DND-41 (cell line): ENCODE results near the gene ERC2.

Experiments
- ATAC-seq: fragments of 200-7000 bp; cut with Tn5 transposase; 3 replicates; pipeline ENCODE4 v1.9.1; 2021; ENCODE audit warnings: low read depth; ENCODE audit not compliant: insufficient read depth
- DNase-seq: peaks from one replicate; pipeline ENCODE4 v3.0.0-alpha.2; 2020
- H2AFZ ChIP-seq: 2 replicates; pipeline ENCODE4 v1.6.0; 2012; ENCODE audit warnings: low read depth, low read length
- H3K27ac ChIP-seq: 2 replicates; pipeline ENCODE4 v1.5.1; 2012; ENCODE audit warnings: low read length, inconsistent platforms
- H3K27me3 ChIP-seq: fragments of 200-600 bp; sonication (generic); 2 replicates; pipeline ENCODE4 v1.6.0; 2012; ENCODE audit warnings: low read length, mild to moderate bottlenecking, inconsistent platforms; ENCODE audit not compliant: insufficient read depth, poor library complexity
- H3K36me3 ChIP-seq: 2 replicates; pipeline ENCODE4 v1.5.1; 2012; ENCODE audit warnings: low read length, inconsistent platforms; ENCODE audit not compliant: insufficient read depth
- H3K4me1 ChIP-seq: 2 replicates; pipeline ENCODE4 v1.5.1; 2012; ENCODE audit warnings: mild to moderate bottlenecking, low read length; ENCODE audit not compliant: insufficient read depth
- H3K4me2 ChIP-seq: 2 replicates; pipeline ENCODE4 v1.6.0; 2012; ENCODE audit warnings: mild to moderate bottlenecking, moderate library complexity, low read length, inconsistent platforms; ENCODE audit not compliant: insufficient read depth
- H3K4me3 ChIP-seq, 2 experiments: fragments of 200-600 bp in 1 of 2; shearing (Covaris generic) in 1 of 2; 2 replicates each; pipeline ENCODE4 v1.5.1; 2012 to 2016; ENCODE audit warnings: inconsistent platforms in 2 of 2, low read length in 2 of 2, mild to moderate bottlenecking in 2 of 2, low read depth in 1 of 2, moderate library complexity in 1 of 2
- H3K79me2 ChIP-seq: 2 replicates; pipeline ENCODE4 v1.6.0; 2012; ENCODE audit warnings: low read length, inconsistent platforms; ENCODE audit not compliant: insufficient read depth
- H3K9ac ChIP-seq: 2 replicates; pipeline ENCODE4 v1.6.0; 2012; ENCODE audit warnings: low read depth, mild to moderate bottlenecking, inconsistent platforms, low read length, moderate library complexity
- H3K9me3 ChIP-seq: 2 replicates; pipeline ENCODE4 v1.5.1; 2012; ENCODE audit warnings: low read length, moderate library complexity, mild to moderate bottlenecking, inconsistent platforms; ENCODE audit not compliant: insufficient read depth, severe bottlenecking
- H4K20me1 ChIP-seq: 2 replicates; pipeline ENCODE4 v1.6.0; 2012; ENCODE audit warnings: low read length; ENCODE audit not compliant: insufficient read depth
- EZH2 ChIP-seq: IDR thresholded peaks from 3 replicates; pipeline ENCODE4 v1.6.1; 2012; ENCODE audit warnings: borderline replicate concordance, low read depth, mild to moderate bottlenecking, moderate library complexity, low read length, inconsistent platforms; ENCODE audit not compliant: severe bottlenecking
- TF ChIP-seq, protein P1 (sequence below): IDR thresholded peaks from 2 replicates; pipeline ENCODE4 v1.5.1; 2012; ENCODE audit warnings: borderline replicate concordance, low read length, moderate library complexity, mild to moderate bottlenecking; ENCODE audit not compliant: poor library complexity, severe bottlenecking; ENCODE audit errors: extremely low read depth

Gene ERC2

DNA sequence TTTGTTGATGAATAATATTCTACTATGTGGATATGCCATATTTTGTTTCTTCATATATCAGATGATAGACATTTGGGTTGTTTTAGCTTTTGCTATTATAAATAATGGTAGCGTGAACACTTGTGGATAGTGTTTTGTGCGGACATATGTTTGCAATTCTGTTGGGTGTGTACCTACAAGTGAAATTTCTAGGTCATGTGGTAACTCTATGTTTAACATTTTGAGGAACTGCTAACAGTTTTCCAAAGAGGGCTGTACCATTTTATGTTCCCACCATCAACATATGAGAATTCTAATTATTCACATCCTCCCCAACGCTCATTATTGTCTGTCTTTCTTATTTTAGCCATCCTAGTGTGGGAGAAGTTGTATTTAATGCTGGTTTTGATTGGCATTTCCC is 303.8 kb downstream of the ERC2 start:
- no peak overlapping the region for H3K27ac ChIP-seq
- H2AFZ ChIP-seq = no peak overlapping the region
- no peaks in the 10 kb centered on the region for H4K20me1 ChIP-seq
- ATAC-seq = no peak
- no peak overlapping the region for H3K4me3 ChIP-seq
- no peaks in the 10 kb centered on the region for H3K79me2 ChIP-seq
- no peaks in the 10 kb centered on the region for H3K9me3 ChIP-seq
- no peaks in the 10 kb centered on the region for H3K27me3 ChIP-seq
- H3K36me3 ChIP-seq = no peaks in the 10 kb centered on the region
- DNase-seq = no peak
- H3K4me2 ChIP-seq = no peak overlapping the region
- H3K4me1 ChIP-seq = no peaks in the 10 kb centered on the region
- TF ChIP-seq, protein P1, sequence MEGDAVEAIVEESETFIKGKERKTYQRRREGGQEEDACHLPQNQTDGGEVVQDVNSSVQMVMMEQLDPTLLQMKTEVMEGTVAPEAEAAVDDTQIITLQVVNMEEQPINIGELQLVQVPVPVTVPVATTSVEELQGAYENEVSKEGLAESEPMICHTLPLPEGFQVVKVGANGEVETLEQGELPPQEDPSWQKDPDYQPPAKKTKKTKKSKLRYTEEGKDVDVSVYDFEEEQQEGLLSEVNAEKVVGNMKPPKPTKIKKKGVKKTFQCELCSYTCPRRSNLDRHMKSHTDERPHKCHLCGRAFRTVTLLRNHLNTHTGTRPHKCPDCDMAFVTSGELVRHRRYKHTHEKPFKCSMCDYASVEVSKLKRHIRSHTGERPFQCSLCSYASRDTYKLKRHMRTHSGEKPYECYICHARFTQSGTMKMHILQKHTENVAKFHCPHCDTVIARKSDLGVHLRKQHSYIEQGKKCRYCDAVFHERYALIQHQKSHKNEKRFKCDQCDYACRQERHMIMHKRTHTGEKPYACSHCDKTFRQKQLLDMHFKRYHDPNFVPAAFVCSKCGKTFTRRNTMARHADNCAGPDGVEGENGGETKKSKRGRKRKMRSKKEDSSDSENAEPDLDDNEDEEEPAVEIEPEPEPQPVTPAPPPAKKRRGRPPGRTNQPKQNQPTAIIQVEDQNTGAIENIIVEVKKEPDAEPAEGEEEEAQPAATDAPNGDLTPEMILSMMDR = no peak
- TF ChIP-seq EZH2 = no peak
- H3K9ac ChIP-seq = no peak overlapping the region

DNA sequence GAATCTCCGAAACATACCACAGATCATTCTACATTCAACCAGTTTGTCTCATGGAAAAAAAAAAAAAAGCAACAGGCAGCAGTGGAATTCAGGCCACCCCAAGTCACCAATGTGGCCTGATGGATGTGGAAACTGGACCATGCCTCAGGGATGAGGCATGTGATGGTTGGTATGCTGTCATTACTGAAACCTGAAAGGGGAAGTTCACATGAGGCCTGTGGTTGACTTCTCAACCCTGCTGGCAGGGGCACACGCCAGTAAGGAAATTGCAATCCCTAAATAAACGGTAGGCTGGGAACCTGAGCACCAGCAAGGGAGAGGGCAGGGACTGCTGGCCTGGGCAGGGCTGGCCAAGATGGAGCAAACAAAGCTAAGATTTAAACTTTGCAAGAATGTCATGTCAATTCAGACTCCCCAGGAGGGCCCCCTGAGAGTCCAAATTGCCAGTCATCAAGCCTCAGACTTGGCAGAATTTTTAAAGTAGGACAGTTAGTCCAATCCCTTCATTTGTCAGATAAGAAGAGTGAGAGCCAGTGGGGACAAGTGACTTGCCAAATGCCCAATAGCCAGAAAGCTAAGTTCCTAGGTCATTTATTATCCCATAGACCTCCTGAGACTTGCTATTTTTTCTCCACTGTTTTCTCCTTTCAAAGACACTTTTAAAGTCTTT is 310.4 kb downstream of the ERC2 start:
- Histone ChIP-seq H3K36me3 (no peaks in the 10 kb centered on the region), H3K27ac (no peak overlapping the region), H3K79me2 (no peaks in the 10 kb centered on the region), H3K4me2 (no peak overlapping the region), H3K9me3 (no peaks in the 10 kb centered on the region), H3K27me3 (peaks cover 2% of the 10 kb centered on the region), H3K9ac (no peak overlapping the region), H2AFZ (no peak overlapping the region), H3K4me1 (no peaks in the 10 kb centered on the region), H4K20me1 (no peaks in the 10 kb centered on the region), H3K4me3 (no peak overlapping the region)
- TF ChIP-seq EZH2 = no peak
- TF ChIP-seq, protein P1 = no peak
- ATAC-seq (no peak), DNase-seq (no peak)

DNA sequence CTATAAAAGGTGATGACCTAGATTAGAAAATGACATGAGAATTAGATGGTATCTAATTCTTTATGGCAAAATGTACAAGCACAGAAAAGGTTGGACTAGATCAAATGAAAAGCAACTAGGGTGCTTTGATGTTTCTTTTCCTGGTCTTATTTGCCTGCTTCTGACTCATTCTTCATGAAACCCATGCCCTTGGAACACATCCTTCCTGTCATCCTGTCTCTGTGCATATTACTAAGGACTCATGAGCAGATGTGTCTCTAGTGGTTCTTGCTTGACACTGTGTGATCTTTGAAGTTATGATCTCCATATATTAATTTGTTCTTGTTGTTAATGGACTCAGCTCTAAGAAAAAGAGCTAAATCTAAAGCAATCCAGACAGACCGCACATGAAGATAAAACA is 314.0 kb downstream of the ERC2 start:
- H3K4me3 ChIP-seq = no peak overlapping the region
- no peaks in the 10 kb centered on the region for H3K36me3 ChIP-seq
- DNase-seq (no peak), ATAC-seq (0 out of 3 replicates have a peak, but pooled peaks have one; percentile 40)
- H3K4me2 ChIP-seq = no peak overlapping the region
- H3K4me1 ChIP-seq = no peaks in the 10 kb centered on the region
- TF ChIP-seq EZH2 = no peak
- TF ChIP-seq, protein P1 = no peak
- H3K27ac ChIP-seq = no peak overlapping the region
- H3K79me2 ChIP-seq = no peaks in the 10 kb centered on the region
- H2AFZ ChIP-seq = no peak overlapping the region
- no peaks in the 10 kb centered on the region for H3K9me3 ChIP-seq
- H3K27me3 ChIP-seq = peaks cover 2% of the 10 kb centered on the region
- no peaks in the 10 kb centered on the region for H4K20me1 ChIP-seq
- no peak overlapping the region for H3K9ac ChIP-seq
